Left renal cortex interstitium (tissue), 4 donors: ENCODE measurements around the gene ZNF888. TPM values are rescaled to one million over a fixed set of nuclear protein-coding genes. Genes with fewer than 3 reads are reported as not detected.
"Not testable (repeated sequence)": the region's sequence is repeated elsewhere in the genome, so short reads cannot be mapped to it uniquely, and the experiment has no call there.

Source experiments
- DNase-seq, 4 donors: peaks; one replicate each; pipeline ENCODE4 v3.0.0-alpha.2; 2013; ENCODE audit warnings: low read depth in 4 of 4, low spot score in 2 of 4, missing footprints in 1 of 4
- polyA plus RNA-seq, 4 donors: library from polyadenylated mRNA; unstranded; fragments of 120-200 nt; gene quantifications; one replicate each; pipeline ENCODE4 v1.2.1, GENCODE V29; 2013; ENCODE audit not compliant: insufficient read length in 4 of 4

Gene ZNF888
- polyA plus RNA-seq, 4 donors = 9.5 to 18.1 (median 12.9) TPM

DNA sequence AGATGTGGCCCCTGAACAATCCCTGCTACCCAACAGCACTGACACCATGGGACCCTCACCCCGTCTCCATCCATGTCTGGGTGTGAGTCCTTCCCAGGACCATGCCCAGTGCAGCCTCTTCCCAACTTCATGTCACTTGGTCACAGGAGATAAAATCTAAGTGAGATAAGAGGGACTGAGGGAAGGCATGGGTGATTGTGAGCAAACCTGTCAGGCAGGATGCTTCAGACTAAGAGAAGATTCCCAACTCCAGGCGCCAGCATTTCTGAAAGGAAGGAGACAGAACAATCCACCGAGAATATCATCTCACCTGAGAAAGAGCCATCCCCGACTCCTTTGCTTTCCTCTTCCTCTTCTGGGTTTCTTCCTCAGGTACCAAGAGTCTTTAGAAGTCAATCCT is 33.3 kb downstream of the ZNF888 start:
- DNase-seq = no peak

DNA sequence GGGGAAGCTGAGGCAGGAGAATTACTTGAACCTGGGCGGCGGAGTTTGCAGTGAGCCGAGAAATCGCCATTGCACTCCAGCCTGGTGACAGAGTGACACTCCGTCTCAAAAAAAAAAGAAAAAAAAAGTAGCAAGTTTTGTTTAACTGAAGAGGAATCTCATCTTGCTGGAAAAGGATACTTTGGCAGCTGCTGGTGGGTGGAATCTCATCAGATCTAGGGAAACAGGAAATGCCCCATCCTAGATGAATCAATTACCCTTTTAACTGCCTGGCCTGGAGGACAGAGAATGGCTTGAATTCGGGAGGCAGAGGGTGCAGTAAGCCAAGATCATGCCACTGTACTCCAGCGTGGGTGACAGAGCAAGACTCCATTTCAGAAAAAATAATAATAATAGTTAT is 34.2 kb downstream of the ZNF888 start:
- no peak for DNase-seq

DNA sequence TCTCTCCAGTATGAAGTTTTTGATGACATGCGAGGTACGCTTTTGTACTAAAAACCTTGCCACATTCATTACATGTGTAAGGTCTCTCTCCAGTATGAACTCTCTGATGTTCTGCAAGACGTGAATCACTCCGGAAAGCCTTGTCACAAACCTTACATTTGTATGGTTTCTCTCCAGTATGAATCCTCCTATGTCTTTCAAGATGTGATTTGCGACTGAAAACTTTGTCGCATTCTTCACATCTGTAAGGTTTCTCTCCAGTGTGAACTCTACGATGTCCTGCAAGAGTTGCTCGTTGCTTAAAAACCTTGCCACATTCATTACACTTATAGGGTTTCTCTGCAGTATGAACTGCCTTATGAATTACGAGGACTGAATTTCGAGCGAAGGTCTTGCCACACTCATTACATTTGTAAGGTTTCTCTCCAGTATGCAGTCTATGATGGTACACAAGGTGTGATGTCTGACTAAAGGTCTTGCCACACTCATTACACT is 42.3 kb downstream of the ZNF888 start:
- DNase-seq = no peak

DNA sequence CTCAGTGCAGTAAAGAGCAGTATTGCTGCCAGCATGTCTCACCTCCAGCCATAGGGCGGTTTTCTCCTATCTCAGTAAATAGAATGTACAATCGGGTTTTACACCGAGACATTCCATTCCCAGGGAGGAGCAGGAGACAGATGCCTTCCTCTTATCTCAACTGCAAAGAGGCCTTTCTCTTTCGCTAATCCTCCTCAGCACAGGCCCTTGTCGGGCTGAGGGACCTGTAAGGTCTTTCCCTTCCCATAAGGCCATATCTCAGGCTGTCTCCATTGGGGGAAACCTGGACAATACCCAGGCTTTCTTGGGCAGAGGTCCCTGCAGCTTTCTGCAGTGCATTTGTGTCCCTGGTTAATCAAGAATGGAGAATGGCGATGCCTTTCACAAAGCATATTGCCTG is 50.2 kb downstream of the ZNF888 start:
- not testable (repeated sequence) for DNase-seq

DNA sequence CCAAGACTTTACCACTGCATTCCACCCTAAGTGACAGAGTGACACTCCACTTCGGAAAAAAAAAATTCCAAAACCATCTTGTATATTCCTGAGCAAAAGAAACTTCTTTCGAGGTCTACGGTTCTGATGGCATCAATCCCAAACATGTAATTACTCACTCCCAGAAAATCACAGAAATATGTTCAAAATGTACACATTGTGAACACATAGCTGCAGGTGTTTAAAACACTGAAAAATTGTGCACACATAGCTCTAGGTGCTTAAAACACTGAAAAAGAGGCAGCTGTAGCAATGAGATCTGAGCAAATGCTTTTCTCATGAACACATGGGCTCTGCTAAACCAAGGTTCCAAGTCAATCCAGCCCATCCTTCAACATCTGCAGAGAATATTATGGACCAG is 51.8 kb downstream of the ZNF888 start:
- no peak for DNase-seq

DNA sequence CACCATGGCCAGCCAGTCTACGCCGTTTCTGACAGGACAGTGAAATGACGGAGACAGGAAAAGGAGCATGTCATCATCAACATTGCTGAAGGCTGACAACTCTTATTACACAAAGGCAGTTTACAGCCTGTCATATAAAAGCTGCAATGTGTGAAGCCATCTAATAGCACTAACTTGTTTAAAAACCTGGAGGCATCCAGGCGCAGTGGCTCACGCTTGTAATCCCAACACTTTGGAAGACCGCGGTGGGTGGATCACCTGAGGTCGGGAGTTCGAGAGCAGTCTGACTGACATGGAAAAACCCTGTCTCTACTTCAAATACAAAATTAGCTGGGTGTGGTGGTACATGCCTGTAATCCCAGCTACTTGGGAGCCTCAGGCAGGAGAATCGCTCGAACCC is 55.2 kb downstream of the ZNF888 start:
- DNase-seq = not testable (repeated sequence)

DNA sequence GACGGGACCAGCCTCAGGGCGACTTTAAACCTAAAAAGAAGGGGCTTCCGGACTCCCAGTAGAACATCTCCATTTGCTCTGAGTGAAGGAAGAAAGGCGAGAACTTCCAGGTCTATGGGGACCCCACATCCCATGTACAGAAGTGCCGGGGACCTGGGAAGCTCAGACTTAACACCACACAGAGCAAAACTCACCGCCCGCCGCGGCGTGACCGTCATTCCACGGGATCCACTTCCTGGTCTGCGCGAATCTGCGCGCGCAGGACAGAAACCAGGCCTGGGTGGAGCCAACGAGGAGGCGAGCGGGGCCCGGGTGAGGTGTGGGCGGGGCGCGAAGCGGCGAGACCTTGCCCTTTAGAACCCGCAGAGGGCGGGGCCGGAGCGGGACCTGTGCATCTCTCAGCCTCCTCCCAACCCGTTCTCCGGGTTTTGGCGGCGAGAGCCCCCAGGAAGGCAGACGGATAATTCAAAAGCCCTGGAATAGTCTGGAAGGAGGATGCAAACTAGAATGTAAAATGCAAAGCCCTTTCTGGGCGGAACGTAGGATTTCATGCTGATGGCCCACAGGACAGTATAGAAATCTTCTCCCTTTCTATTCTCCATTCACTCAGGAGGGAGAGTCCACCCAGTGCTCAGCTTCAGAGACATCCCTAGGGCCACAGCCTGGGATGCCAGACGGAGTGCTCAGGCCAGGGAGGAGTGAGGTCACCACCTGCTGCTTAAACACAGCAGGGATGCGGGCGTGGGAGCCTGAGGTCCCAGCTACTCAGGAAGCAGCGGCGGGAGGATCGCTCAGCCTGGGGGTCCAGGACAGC is 65.6 kb downstream of the ZNF888 start, which contains the start of gene ZNF468:
Gene ZNF468 (minus strand): TSS at position 242 of the 814 bp plus-strand sequence. CDS start 3,347 bp downstream, outside the sequence.
- peak in 3 of 4 donors; percentile 23 to 44 (median 23) for DNase-seq

DNA sequence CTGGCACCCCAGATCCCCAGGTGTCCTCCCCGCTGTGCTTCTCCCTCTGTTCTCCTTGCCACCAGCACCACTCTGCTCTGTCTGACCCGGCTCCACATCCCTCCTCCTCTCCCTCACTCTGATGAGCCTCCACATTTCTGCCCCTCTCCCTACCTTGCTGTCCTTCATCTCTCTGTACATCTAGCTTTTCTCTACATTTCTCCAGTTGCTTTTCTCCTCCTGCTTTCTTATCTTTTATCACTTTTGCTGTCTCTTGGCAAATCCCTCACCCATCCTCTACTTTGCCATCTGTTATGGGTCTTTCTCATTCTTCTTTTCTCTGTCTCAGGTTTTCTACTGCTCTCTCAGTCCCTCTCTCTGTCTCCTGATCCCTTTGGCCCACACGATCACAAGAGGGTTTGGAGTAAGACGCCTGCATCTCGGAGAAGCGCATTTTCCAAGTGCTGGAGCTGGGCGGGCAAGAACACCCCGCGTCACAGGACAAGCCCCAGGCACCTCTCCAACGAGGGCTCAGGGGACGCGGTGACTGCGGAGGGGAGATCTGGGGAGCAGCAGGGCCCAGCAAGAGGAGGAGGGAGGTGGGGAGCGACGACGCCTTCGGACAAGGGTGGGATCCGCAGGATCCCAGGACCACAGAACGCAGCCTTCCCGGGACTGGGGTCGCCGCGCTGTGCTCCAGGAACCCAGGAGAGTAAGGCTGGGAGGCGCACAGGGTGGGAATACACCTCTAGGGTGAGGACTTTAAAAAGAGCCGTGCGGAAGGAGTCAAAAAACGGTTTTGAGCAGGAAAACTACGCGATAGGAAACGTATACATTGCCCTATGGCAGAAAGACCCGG is 66.5 kb downstream of the ZNF888 start:
- DNase-seq = not testable (repeated sequence)

Other genes with a start within 250 kb of the ZNF888 start
- 10 to 100 TPM; 13.1 to 26.6 (median 18.3) TPM for gene ZNF611, start 188.4 kb downstream of the ZNF888 start, polyA plus RNA-seq
- gene ZNF600, start 136.6 kb downstream of the ZNF888 start, polyA plus RNA-seq = 10 to 100 TPM in 1 of 4 donors, 1 to 10 TPM in 3; 5.2 to 12.7 (median 8.3) TPM
- gene ZNF28, start 101.8 kb downstream of the ZNF888 start, polyA plus RNA-seq = 10 to 100 TPM; 18.6 to 26.6 (median 20.6) TPM
- 10 to 100 TPM; 28.9 to 51.0 (median 37.3) TPM for gene ZNF468, start 65.8 kb downstream of the ZNF888 start, polyA plus RNA-seq
- gene ZNF320, start 25.8 kb downstream of the ZNF888 start, polyA plus RNA-seq = 10 to 100 TPM; 14.7 to 49.8 (median 32.0) TPM
- 10 to 100 TPM; 11.9 to 18.3 (median 15.7) TPM for gene ZNF816, start 39.5 kb upstream of the ZNF888 start, polyA plus RNA-seq
- under 1 TPM; 0.08 to 0.21 (median 0.10) TPM for gene ERVV-1, start 90.5 kb upstream of the ZNF888 start, polyA plus RNA-seq
- gene ERVV-2, start 121.3 kb upstream of the ZNF888 start, polyA plus RNA-seq = under 1 TPM in 1 of 4 donors, not detected in 3; 0.17 TPM
- 10 to 100 TPM; 29.5 to 90.9 (median 48.3) TPM for gene ZNF160, start 180.0 kb upstream of the ZNF888 start, polyA plus RNA-seq
- gene ZNF415, start 209.5 kb upstream of the ZNF888 start, polyA plus RNA-seq = 10 to 100 TPM; 18.7 to 28.2 (median 22.1) TPM
- 10 to 100 TPM in 3 of 4 donors, 1 to 10 TPM in 1; 9.7 to 16.9 (median 12.0) TPM for gene ZNF347, start 235.6 kb upstream of the ZNF888 start, polyA plus RNA-seq